Bronchial epithelial cell (primary cell): ENCODE data around the gene YEATS2. TPM values are rescaled to one million over a fixed set of nuclear protein-coding genes. Genes with fewer than 3 reads are reported as not detected.
"Not testable (repeated sequence)": the region's sequence is repeated elsewhere in the genome, so short reads cannot be mapped to it uniquely, and the experiment has no call there.

Experiments
- DNase-seq: peaks from one replicate; pipeline ENCODE4 v3.0.0-alpha.2; 2010; ENCODE audit warnings: low read depth
- FAIRE-seq: peaks from 2 replicates; lab custom pipeline; 2011; peaks lifted over from hg19 to GRCh38; lab: Jason Lieb, UNC
- H3K27me3 ChIP-seq: 2 replicates; pipeline ENCODE4 v1.5.1; 2011; ENCODE audit warnings: low read length; ENCODE audit not compliant: control insufficient read depth, insufficient read depth
- H3K36me3 ChIP-seq: 2 replicates; pipeline ENCODE4 v1.5.1; 2011; ENCODE audit warnings: low read length; ENCODE audit not compliant: control insufficient read depth, insufficient read depth
- H3K4me3 ChIP-seq: 2 replicates; pipeline ENCODE4 v1.5.1; 2011; ENCODE audit warnings: mild to moderate bottlenecking, low read depth, low read length, control low read depth
- total RNA-seq: library from RNA; depleted of rRNA; stranded (reverse); fragments of >200 nt; gene quantifications from 2 replicates; pipeline ENCODE4 v1.2.1, GENCODE V29; 2014
- TF ChIP-seq, protein P1 (sequence below): IDR thresholded peaks from 2 replicates; pipeline ENCODE4 v1.5.1; 2011; ENCODE audit warnings: mild to moderate bottlenecking, moderate library complexity, low read length, control low read depth, inconsistent platforms; ENCODE audit not compliant: insufficient read depth, severe bottlenecking

YEATS2 gene
- total RNA-seq, 1 donor from 2014 or later, result 18.2 TPM

DNA sequence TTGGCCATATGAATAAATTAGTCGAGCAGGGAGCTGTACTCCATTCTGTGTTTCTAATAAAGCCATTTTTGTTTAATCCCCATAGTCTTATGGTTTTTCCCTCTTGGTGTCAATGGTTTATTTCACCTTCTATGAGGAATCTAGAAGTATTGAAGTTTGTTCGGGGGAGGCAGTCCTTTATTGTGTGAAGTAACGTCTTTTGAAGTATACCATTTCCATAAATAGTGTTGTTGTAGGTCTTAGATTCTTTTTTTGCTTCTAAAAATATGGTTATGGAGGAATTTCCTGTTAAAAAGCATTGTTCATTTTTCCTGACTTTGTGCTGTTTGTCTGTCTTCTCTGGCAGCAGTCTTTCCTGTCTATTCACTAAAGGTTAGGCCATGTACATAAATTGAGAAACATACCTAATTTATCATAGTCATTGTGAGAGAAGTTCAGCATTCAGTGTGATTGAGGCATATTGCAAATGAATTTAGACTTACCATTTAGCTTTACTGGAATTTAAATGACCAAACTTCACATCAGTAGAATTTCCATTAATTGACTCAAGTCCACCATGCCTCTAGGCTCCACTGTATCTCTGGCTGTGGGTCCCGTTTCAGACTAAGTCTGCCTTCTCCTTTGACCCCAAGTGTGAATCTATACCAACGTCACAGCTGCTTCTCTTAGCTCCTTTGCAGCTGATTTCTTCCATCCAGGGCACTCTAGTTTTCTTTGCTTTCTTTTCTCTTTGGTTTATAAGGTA lies 37.3 kb downstream of the YEATS2 start:
- Histone ChIP-seq H3K27me3 (no peaks in the 10 kb centered on the region), H3K4me3 (no peak overlapping the region), H3K36me3 (peaks cover 11% of the 10 kb centered on the region)
- FAIRE-seq (no peak), DNase-seq (no peak)
- TF ChIP-seq, protein P1, sequence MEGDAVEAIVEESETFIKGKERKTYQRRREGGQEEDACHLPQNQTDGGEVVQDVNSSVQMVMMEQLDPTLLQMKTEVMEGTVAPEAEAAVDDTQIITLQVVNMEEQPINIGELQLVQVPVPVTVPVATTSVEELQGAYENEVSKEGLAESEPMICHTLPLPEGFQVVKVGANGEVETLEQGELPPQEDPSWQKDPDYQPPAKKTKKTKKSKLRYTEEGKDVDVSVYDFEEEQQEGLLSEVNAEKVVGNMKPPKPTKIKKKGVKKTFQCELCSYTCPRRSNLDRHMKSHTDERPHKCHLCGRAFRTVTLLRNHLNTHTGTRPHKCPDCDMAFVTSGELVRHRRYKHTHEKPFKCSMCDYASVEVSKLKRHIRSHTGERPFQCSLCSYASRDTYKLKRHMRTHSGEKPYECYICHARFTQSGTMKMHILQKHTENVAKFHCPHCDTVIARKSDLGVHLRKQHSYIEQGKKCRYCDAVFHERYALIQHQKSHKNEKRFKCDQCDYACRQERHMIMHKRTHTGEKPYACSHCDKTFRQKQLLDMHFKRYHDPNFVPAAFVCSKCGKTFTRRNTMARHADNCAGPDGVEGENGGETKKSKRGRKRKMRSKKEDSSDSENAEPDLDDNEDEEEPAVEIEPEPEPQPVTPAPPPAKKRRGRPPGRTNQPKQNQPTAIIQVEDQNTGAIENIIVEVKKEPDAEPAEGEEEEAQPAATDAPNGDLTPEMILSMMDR, result no peak

DNA sequence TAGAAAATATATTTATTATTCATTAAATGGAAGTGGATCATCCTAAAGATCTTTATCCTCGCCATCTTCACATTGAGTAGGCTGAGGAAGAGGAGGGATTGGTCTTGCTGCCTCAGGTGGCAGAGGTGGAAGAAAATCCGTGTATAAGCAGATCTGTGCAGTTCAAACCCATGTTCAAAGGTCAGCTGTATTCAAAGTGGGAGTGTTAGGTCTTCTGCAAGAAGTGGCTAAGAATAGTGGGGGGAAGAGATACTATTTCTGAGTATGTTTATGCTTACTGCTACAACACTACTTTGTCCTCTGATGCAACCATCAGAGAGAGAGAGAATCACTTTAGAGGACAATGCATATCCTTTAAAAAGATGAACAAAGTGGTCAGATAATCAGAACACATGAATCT lies 39.5 kb downstream of the YEATS2 start:
- FAIRE-seq, result no peak
- TF ChIP-seq, protein P1, result no peak
- no peak for DNase-seq
- no peak overlapping the region for H3K4me3 ChIP-seq
- H3K36me3 ChIP-seq, result peaks cover 6% of the 10 kb centered on the region
- H3K27me3 ChIP-seq, result no peaks in the 10 kb centered on the region

DNA sequence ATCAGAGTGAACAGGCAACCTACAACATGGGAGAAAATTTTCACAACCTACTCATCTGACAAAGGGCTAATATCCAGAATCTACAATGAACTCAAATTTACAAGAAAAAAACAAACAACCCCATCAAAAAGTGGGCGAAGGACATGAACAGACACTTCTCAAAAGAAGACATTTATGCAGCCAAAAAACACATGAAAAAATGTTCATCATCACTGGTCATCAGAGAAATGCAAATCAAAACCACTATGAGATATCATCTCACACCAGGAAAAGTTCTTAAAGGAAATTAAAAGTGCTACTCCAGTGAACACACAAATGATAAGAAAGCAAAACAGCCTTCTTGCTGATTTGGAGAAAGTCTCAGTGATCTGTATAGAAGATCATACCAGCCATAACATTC lies 42.6 kb downstream of the YEATS2 start:
- DNase-seq, H3K36me3 ChIP-seq, H3K27me3 ChIP-seq, H3K4me3 ChIP-seq, FAIRE-seq: not testable (repeated sequence)

DNA sequence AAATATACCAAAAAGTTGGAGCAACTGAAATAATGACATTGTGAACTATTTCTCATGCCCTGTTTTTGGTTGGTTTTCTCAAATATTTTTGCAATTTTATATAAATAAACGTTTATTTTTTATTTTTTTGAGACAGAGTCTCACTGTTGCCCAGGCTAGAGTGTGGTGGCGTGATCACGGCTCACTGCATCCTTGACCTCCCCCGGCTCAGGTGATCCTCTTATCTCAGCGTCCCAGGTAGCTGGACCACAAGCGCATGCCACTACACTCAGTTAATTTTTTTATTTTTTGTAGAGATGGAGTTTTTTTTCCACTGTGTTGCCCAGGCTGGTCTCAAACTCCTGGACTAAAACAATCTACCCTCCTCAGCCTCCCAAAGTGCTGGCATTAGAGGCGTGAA lies 45.6 kb downstream of the YEATS2 start:
- no peak for FAIRE-seq
- Histone ChIP-seq H3K36me3 (peaks cover 8% of the 10 kb centered on the region), H3K27me3 (no peaks in the 10 kb centered on the region), H3K4me3 (no peak overlapping the region)
- TF ChIP-seq, protein P1, result no peak
- DNase-seq, result no peak

DNA sequence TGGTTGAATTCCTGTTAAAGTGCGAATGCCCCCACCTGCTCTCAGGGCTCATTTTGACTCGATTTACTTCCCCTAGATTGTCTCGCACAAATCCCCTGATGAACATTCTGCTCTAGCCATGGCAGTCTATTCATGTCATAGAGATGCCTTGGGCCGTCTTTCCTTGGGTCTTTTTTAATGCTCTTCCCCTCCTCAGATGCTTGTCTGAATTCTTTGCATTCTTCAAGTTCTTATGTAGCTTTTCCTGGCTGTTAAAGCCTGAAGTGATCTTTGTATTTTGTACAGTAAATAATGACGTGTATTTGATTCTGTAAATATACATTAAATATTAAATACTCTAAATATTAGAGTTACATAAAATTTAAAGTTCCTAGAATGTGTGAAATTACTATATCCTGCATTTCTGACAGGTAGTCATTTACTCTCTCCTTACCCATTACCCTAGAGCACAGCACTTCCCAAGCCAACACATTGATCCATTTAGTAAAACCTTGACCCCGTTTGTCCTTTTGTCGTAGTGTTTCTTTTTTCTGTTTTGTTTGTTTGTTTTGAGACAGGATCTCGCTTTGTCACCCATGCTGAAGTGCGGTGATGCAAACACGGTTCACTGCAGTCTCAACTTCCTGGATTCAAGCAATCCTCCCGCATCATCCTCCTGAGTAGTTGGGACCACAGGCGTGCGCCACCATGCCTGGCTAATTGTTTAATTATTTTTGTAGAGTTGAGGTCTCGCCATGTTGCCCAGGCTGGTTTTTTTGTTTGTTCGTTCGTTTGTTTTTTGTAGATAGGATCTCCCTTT lies 47.9 kb downstream of the YEATS2 start:
- H3K36me3 ChIP-seq, result peaks cover 11% of the 10 kb centered on the region

DNA sequence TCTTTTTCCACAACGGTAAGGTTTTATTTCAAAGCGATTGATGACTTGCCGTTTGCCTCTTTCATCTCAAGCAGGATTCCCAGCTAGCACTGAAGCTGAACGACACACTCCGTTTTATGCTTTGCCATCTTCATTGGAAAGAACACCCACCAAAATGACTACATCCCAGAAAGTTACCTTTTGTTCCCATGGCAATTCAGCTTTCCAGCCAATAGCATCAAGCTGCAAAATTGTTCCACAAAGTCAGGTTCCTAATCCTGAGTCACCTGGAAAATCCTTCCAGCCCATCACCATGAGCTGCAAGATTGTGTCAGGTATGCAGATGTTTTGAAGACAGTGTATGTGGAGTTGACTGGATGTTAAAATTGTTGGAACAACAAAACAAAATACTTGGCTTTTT lies 56.5 kb downstream of the YEATS2 start:
- no peak for FAIRE-seq
- TF ChIP-seq, protein P1, result no peak
- H3K27me3 ChIP-seq, result no peaks in the 10 kb centered on the region

More for the DNA sequence above, 47.9 kb downstream of the YEATS2 start:
- TF ChIP-seq, protein P1, result no peak
- no peak for FAIRE-seq
- H3K27me3 ChIP-seq, result no peaks in the 10 kb centered on the region
- no peak overlapping the region for H3K4me3 ChIP-seq
- no peak for DNase-seq

More for the DNA sequence above, 56.5 kb downstream of the YEATS2 start:
- Histone ChIP-seq H3K36me3 (peaks cover 14% of the 10 kb centered on the region), H3K4me3 (no peak overlapping the region)
- no peak for DNase-seq
